Measurements from ENCODE around the gene ESPN. TPM values are rescaled to one million over a fixed set of nuclear protein-coding genes. Genes with fewer than 3 reads are reported as not detected.

The ESPN gene
- total and polyA plus RNA-seq, 2 of the 4 experiments (the other 2 are of a cell fraction): under 0.01 to 0.02 TPM

GRCh38 chr1:6380037-6380436, 44.5 kb upstream of the ESPN start:
- POLR2A ChIA-PET (ENCODE audit: unreplicated experiment): no interaction called here
- dilution Hi-C loops (cut with HindIII; ENCODE audit: low sequenced_read_pairs, unreplicated experiment): no loop called here

More at GRCh38 chr1:6380037-6380436, 44.5 kb upstream of the ESPN start:
- Histone ChIP-seq H4K5ac (ENCODE audit: low read depth, low read length) (no peak overlapping the region), H3K4me1 (ENCODE audit: control insufficient read depth, insufficient read depth, low read length) (no peaks in the 10 kb centered on the region), H3K36me3 (ENCODE audit: control insufficient read depth, insufficient read depth, low read length) (no peaks in the 10 kb centered on the region), H3K4ac (ENCODE audit: low read depth, low read length) (no peak overlapping the region), H3K4me3 (ENCODE audit: insufficient read depth, low read depth, low read length) (no peak overlapping the region), H3K23ac (ENCODE audit: low read depth, low read length) (no peak overlapping the region), H4K8ac (ENCODE audit: low read depth in 2 of 2, low read length in 2 of 2) (no peak overlapping the region), H2BK20ac (ENCODE audit: low read depth, low read length) (no peak overlapping the region), H4K91ac (ENCODE audit: insufficient read depth, low read depth, low read length) (no peak overlapping the region), H2AK5ac (ENCODE audit: low read depth, low read length) (no peak overlapping the region), H3K27ac (ENCODE audit: insufficient read depth, low read length) (no peak overlapping the region), H3K14ac (replicated peaks; ENCODE audit: low read depth, low read length) (no peak overlapping the region), H3K9ac (ENCODE audit: low read depth, low read length) (no peak overlapping the region), H2BK15ac (ENCODE audit: low read depth, low read length) (no peak overlapping the region), H3K9me1 (ENCODE audit: insufficient read depth, low read length) (peaks cover 3% of the 10 kb centered on the region; the same call in 1 of the 2 replicates), H2AK9ac (replicated peaks; ENCODE audit: low read depth, low read length, poor library complexity) (no peak overlapping the region), H3K4me2 (ENCODE audit: low read depth, low read length) (no peak overlapping the region), H4K20me1 (ENCODE audit: insufficient read depth, low read length) (no peaks in the 10 kb centered on the region), H3K56ac (ENCODE audit: extremely low read depth, insufficient read depth, low read length) (no peak overlapping the region), H3K18ac (ENCODE audit: low read depth, low read length) (no peak overlapping the region), H2BK5ac (ENCODE audit: low read depth, low read length, poor library complexity, severe bottlenecking) (no peak overlapping the region), H2BK120ac (ENCODE audit: low read depth, low read length) (no peak overlapping the region), H3K9me3 (ENCODE audit: control insufficient read depth, insufficient read depth, low read length) (no peaks in the 10 kb centered on the region), H3K27me3 (ENCODE audit: control insufficient read depth, insufficient read depth, low read length) (no peaks in the 10 kb centered on the region), H3K79me1 (ENCODE audit: low read depth in 1 of 2, low read length in 2 of 2) (peaks cover 11 to 31% of the 10 kb centered on the region in 2 experiments), H2AFZ (replicated peaks; ENCODE audit: low read length, poor library complexity) (no peak overlapping the region)
- CTCF ChIA-PET: no interaction called here
- TF ChIP-seq CEBPB (IDR thresholded peaks at IDR 0.05; ENCODE audit: low read depth, low read length) (no peak), RFX5 (IDR thresholded peaks at IDR 0.05; ENCODE audit: low read depth, low read length) (no peak), CHD1 (IDR thresholded peaks at IDR 0.05; ENCODE audit: low read depth, low read length) (no peak), MXI1 (IDR thresholded peaks at IDR 0.05; ENCODE audit: borderline replicate concordance, low read depth, low read length) (no peak), RCOR1 (IDR thresholded peaks at IDR 0.05; ENCODE audit: insufficient replicate concordance, low read length) (no peak), SMC3 (IDR thresholded peaks at IDR 0.05; ENCODE audit: low read depth, low read length) (no peak), FOS (IDR thresholded peaks at IDR 0.05; ENCODE audit: low read depth, low read length) (no peak), NFE2L2 (IDR thresholded peaks at IDR 0.05; ENCODE audit: low read depth, low read length) (no peak), MAFK (IDR thresholded peaks at IDR 0.05; ENCODE audit: low read depth, low read length) (no peak), POLR2A (IDR thresholded peaks at IDR 0.05; ENCODE audit: low read depth, low read length) (no peak), USF2 (IDR thresholded peaks at IDR 0.05; ENCODE audit: low read depth, low read length) (no peak), BHLHE40 (IDR thresholded peaks at IDR 0.05; ENCODE audit: low read depth, low read length) (no peak), RAD21 (IDR thresholded peaks at IDR 0.05; ENCODE audit: low read length) (no peak), MAZ (IDR thresholded peaks at IDR 0.05; ENCODE audit: borderline replicate concordance, low read depth, low read length) (no peak)
- TF ChIP-seq, protein P1, sequence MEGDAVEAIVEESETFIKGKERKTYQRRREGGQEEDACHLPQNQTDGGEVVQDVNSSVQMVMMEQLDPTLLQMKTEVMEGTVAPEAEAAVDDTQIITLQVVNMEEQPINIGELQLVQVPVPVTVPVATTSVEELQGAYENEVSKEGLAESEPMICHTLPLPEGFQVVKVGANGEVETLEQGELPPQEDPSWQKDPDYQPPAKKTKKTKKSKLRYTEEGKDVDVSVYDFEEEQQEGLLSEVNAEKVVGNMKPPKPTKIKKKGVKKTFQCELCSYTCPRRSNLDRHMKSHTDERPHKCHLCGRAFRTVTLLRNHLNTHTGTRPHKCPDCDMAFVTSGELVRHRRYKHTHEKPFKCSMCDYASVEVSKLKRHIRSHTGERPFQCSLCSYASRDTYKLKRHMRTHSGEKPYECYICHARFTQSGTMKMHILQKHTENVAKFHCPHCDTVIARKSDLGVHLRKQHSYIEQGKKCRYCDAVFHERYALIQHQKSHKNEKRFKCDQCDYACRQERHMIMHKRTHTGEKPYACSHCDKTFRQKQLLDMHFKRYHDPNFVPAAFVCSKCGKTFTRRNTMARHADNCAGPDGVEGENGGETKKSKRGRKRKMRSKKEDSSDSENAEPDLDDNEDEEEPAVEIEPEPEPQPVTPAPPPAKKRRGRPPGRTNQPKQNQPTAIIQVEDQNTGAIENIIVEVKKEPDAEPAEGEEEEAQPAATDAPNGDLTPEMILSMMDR (conservative IDR thresholded peaks at IDR 0.05; ENCODE audit: low read depth, low read length): no peak
- TF ChIP-seq, protein P2, sequence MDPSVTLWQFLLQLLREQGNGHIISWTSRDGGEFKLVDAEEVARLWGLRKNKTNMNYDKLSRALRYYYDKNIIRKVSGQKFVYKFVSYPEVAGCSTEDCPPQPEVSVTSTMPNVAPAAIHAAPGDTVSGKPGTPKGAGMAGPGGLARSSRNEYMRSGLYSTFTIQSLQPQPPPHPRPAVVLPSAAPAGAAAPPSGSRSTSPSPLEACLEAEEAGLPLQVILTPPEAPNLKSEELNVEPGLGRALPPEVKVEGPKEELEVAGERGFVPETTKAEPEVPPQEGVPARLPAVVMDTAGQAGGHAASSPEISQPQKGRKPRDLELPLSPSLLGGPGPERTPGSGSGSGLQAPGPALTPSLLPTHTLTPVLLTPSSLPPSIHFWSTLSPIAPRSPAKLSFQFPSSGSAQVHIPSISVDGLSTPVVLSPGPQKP (IDR thresholded peaks at IDR 0.05; ENCODE audit: borderline replicate concordance, low read depth, low read length): no peak
- BruUV-seq (replicated peaks): no TSS peak
- WGBS, 2 experiments (ENCODE audit: extremely low coverage in 2 of 2, insufficient read length in 1 of 2): no CpG with 5 or more reads among the region's 7 CpGs
- in situ Hi-C loops (cut with MboI; ENCODE audit: low sequenced_read_pairs): no loop called here
- DNase-seq: no peak
- no peak for ATAC-seq (ENCODE audit: low read depth)
- intact Hi-C loops (cut with micrococcal nuclease): no loop called here
